Right hindlimb (tissue), 1 donor: ENCODE results near the gene CTAGE9.
A peak's percentile ranks its signal among the peaks of the same experiment; 100 is the strongest.
"Not testable (repeated sequence)": the region's sequence is repeated elsewhere in the genome, so short reads cannot be mapped to it uniquely, and the experiment has no call there.

Experiments
- DNase-seq: peaks from one replicate; pipeline ENCODE4 v3.0.0-alpha.2; 2018

The CTAGE9 gene

GRCh38 chr6:131710917-131711316 lies at the start of gene CTAGE9:
CTAGE9 (minus strand) TSS chr6:131711017; CDS start chr6:131711017, 0 bp downstream.
- not testable (repeated sequence) for DNase-seq

GRCh38 chr6:131758920-131759319 lies 48.1 kb upstream of the CTAGE9 start:
- DNase-seq: peak; percentile 42

GRCh38 chr6:131756039-131756438 lies 45.2 kb upstream of the CTAGE9 start:
- no peak for DNase-seq

- DNase-seq: no peak
Measured at GRCh38 chr6:131755597-131755996, 44.8 kb upstream of the CTAGE9 start.

GRCh38 chr6:131754715-131755567 lies 44.1 kb upstream of the CTAGE9 start:
- DNase-seq: no peak

GRCh38 chr6:131754088-131754487 lies 43.3 kb upstream of the CTAGE9 start:
- DNase-seq: no peak

GRCh38 chr6:131751012-131751715 lies 40.3 kb upstream of the CTAGE9 start:
- not testable (repeated sequence) for DNase-seq

GRCh38 chr6:131749023-131749422 lies 38.2 kb upstream of the CTAGE9 start:
- DNase-seq: no peak

- DNase-seq: no peak
Measured at GRCh38 chr6:131747821-131748353, 37.1 kb upstream of the CTAGE9 start.

GRCh38 chr6:131745476-131745875 lies 34.7 kb upstream of the CTAGE9 start:
- no peak for DNase-seq

GRCh38 chr6:131744432-131745287 lies 33.8 kb upstream of the CTAGE9 start:
- DNase-seq: no peak

GRCh38 chr6:131741688-131742393 lies 31.0 kb upstream of the CTAGE9 start:
- DNase-seq: no peak

GRCh38 chr6:131740161-131740560 lies 29.3 kb upstream of the CTAGE9 start:
- DNase-seq: no peak

GRCh38 chr6:131739136-131739535 lies 28.3 kb upstream of the CTAGE9 start:
- no peak for DNase-seq

- no peak for DNase-seq
Measured at GRCh38 chr6:131736811-131737210, 26.0 kb upstream of the CTAGE9 start.

- no peak for DNase-seq
Measured at GRCh38 chr6:131736003-131736596, 25.3 kb upstream of the CTAGE9 start.

- peak; percentile 38 for DNase-seq
Measured at GRCh38 chr6:131733376-131734016, 22.7 kb upstream of the CTAGE9 start.

- no peak for DNase-seq
Measured at GRCh38 chr6:131731224-131731623, 20.4 kb upstream of the CTAGE9 start.

GRCh38 chr6:131730264-131730663 lies 19.4 kb upstream of the CTAGE9 start:
- DNase-seq: no peak

GRCh38 chr6:131729550-131729949 lies 18.7 kb upstream of the CTAGE9 start:
- DNase-seq: no peak

- DNase-seq: no peak
Measured at GRCh38 chr6:131728296-131728939, 17.6 kb upstream of the CTAGE9 start.
